Esophagus squamous epithelium (tissue), 5 donors: ENCODE data around the gene ATRNL1. TPM values are rescaled to one million over a fixed set of nuclear protein-coding genes. Genes with fewer than 3 reads are reported as not detected.

ENCODE experiments used
- DNase-seq: peaks from one replicate; lab custom pipeline; 2025; lab: John Stamatoyannopoulos, UW
- H3K27ac ChIP-seq, 4 donors: fragments of 200-600 bp; sonication (generic); one replicate each; pipeline ENCODE4 v1.5.1; 2016 to 2019; ENCODE audit warnings: mild to moderate bottlenecking in 1 of 4
- H3K27me3 ChIP-seq, 4 donors: fragments of 200-600 bp; sonication (generic); 1 replicate in 3 of 4; 2 replicates in 1 of 4; pipeline versions ENCODE4 v1.5.1 to v1.6.0; 2017 to 2021; ENCODE audit warnings: antibody characterized with exemption in 1 of 4
- H3K36me3 ChIP-seq, 3 donors: fragments of 200-600 bp; sonication (generic); one replicate each; pipeline ENCODE4 v1.5.1; 2016 to 2019
- H3K4me1 ChIP-seq, 3 donors: fragments of 200-600 bp; sonication (generic); one replicate each; pipeline ENCODE4 v1.5.1; 2017 to 2019
- H3K4me3 ChIP-seq, 4 donors: fragments of 200-600 bp; sonication (generic); 1 replicate in 3 of 4; 2 replicates in 1 of 4; pipeline ENCODE4 v1.5.1; 2016 to 2019; ENCODE audit warnings: mild to moderate bottlenecking in 2 of 4, moderate library complexity in 1 of 4
- H3K9me3 ChIP-seq, 3 donors: fragments of 200-600 bp; sonication (generic); one replicate each; pipeline ENCODE4 v1.5.1; 2016 to 2019
- CTCF ChIP-seq, 6 experiments: fragments of 450-650 bp in 4 of 6; fragments of 200-600 bp in 2 of 6; sonication (generic) in 2 of 6; IDR thresholded peaks; one replicate each; pipeline ENCODE4 v1.5.1; 2016 to 2019; ENCODE audit warnings: antibody characterized with exemption in 6 of 6, mild to moderate bottlenecking in 4 of 6, moderate library complexity in 4 of 6
- POLR2A ChIP-seq, 4 donors: fragments of 450-650 bp; IDR thresholded peaks; one replicate each; pipeline ENCODE4 v1.6.1; 2017; ENCODE audit warnings: antibody characterized with exemption in 4 of 4, mild to moderate bottlenecking in 4 of 4, moderate library complexity in 3 of 4
- WGBS, 2 donors: methylation state at CpG; one replicate each; pipeline ENCODE4 v1.1.5; 2018; 5-methylcytosine and 5-hydroxymethylcytosine counted together
- intact Hi-C: fragments of 100-400 bp; cut with DNase I; formaldehyde crosslinking; loops from one replicate; pipeline ENCODE4 v1.15.0; 2022
- total RNA-seq, 4 donors: library from RNA; depleted of rRNA; stranded (reverse); fragments of >200 nt; gene quantifications; one replicate each; pipeline ENCODE4 v1.1.0, GENCODE V29; 2016
- donor health status: DM: yes; HTN: yes; CAD: no.

Gene ATRNL1
- total RNA-seq, 4 donors from 2014 or later = 0.64 to 15.1 (median 2.6) TPM

- Histone ChIP-seq H3K27ac (no peak overlapping the region), H3K36me3 (no peaks in the 10 kb centered on the region), H3K27me3 (no peaks in the 10 kb centered on the region), H3K9me3 (no peaks in the 10 kb centered on the region), H3K4me1 (no peaks in the 10 kb centered on the region), H3K4me3 (no peak overlapping the region)
- TF ChIP-seq CTCF (IDR thresholded peaks at IDR 0.05) (no peak), POLR2A (IDR thresholded peaks at IDR 0.05) (no peak)
- intact Hi-C loops = no loop called here
- no peak for DNase-seq
- 53 to 74% methylated on average over 2 of the region's 2 CpGs for WGBS, 2 donors
These were observed 774.1 kb downstream of the ATRNL1 start for GRCh38 chr10:115867305-115867704.

- WGBS, 2 donors = 75 to 83% methylated on average over 1 of the region's 1 CpG
- DNase-seq = no peak
- Histone ChIP-seq H3K4me1 (no peaks in the 10 kb centered on the region), H3K4me3 (no peak overlapping the region), H3K27me3 (no peaks in the 10 kb centered on the region), H3K9me3 (no peaks in the 10 kb centered on the region), H3K27ac (no peak overlapping the region), H3K36me3 (no peaks in the 10 kb centered on the region)
- no peak for TF ChIP-seq CTCF (IDR thresholded peaks at IDR 0.05)
- intact Hi-C loops = no loop called here
These were observed 778.7 kb downstream of the ATRNL1 start for GRCh38 chr10:115871855-115872254.

DNA sequence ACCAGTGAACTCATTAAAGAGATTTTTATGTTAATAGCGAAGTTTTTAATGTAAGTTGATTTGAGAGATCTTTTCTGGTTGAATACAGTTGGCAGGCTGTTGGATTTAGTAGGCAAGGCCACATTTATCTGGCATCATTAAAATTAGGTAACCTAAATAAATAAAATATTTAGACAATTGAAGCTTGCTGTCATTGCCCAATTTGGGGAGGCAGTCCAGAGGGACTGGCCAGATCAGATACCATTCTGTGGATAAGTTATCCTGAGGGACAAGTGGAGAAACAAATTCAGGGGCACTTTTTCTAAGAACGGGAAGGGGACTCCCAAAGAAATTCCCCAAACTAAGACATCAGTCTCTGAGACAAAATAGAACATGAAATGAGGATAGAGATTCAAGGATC lies 782.0 kb downstream of the ATRNL1 start:
- H3K4me1 ChIP-seq = no peaks in the 10 kb centered on the region
- H3K27ac ChIP-seq = no peak overlapping the region
- H3K36me3 ChIP-seq = no peaks in the 10 kb centered on the region
- TF ChIP-seq CTCF (IDR thresholded peaks at IDR 0.05) = no peak
- no peak for TF ChIP-seq POLR2A (IDR thresholded peaks at IDR 0.05)
- intact Hi-C loops = no loop called here
- no peak for DNase-seq
- no peaks in the 10 kb centered on the region for H3K9me3 ChIP-seq
- no peaks in the 10 kb centered on the region for H3K27me3 ChIP-seq
- H3K4me3 ChIP-seq = no peak overlapping the region
- 74 to 81% methylated on average over 2 of the region's 2 CpGs for WGBS, 2 donors

GRCh38 chr10:115879372-115880089 lies 786.4 kb downstream of the ATRNL1 start:
- no peak overlapping the region for H3K27ac ChIP-seq
- no peak for DNase-seq
- 33% methylated on average over 6 of the region's 6 CpGs for WGBS, 2 donors

More at GRCh38 chr10:115879372-115880089, 786.4 kb downstream of the ATRNL1 start:
- H3K4me1 ChIP-seq = no peaks in the 10 kb centered on the region
- TF ChIP-seq POLR2A (IDR thresholded peaks at IDR 0.05) (no peak), CTCF (IDR thresholded peaks at IDR 0.05) (no peak)
- H3K9me3 ChIP-seq = no peaks in the 10 kb centered on the region
- H3K36me3 ChIP-seq = no peaks in the 10 kb centered on the region
- intact Hi-C loops = no loop called here
- no peaks in the 10 kb centered on the region for H3K27me3 ChIP-seq
- H3K4me3 ChIP-seq = no peak overlapping the region
